Stimulated activated CD8-positive, alpha-beta memory T cell treated with anti-CD3 and anti-CD28 coated beads, Interleukin-2, amount 100 ng/mL, for 48 hours (primary cell): ENCODE measurements around the gene NCKAP5.

ENCODE experiments used
- DNase-seq, 2 donors: peaks; one replicate each; pipeline ENCODE4 v3.0.0-alpha.2; 2020; ENCODE audit warnings: low read depth in 2 of 2

The NCKAP5 gene

GRCh38 chr2:132632000-132632649, 936.1 kb downstream of the NCKAP5 start:
- no peak for DNase-seq

- no peak for DNase-seq
Measured at GRCh38 chr2:132627536-132627935, 940.7 kb downstream of the NCKAP5 start.

GRCh38 chr2:132623096-132623839, 945.0 kb downstream of the NCKAP5 start:
- no peak for DNase-seq
